OCI-LY1 (cell line): ENCODE measurements around the gene NEB.

ENCODE experiments used
- H2AFZ ChIP-seq: fragments of 200-600 bp; sonication (generic), shearing (Covaris generic); 2 replicates; pipeline ENCODE4 v1.6.0; 2014; ENCODE audit warnings: antibody characterized with exemption, mild to moderate bottlenecking, low read length
- H3F3A ChIP-seq: fragments of 200-600 bp; sonication (generic), shearing (Covaris generic); 2 replicates; pipeline ENCODE4 v1.6.0; 2014; ENCODE audit warnings: mild to moderate bottlenecking, antibody characterized with exemption, low read length, moderate library complexity; ENCODE audit not compliant: insufficient read depth
- H3K27ac ChIP-seq: fragments of 200-600 bp; sonication (generic); 2 replicates; pipeline ENCODE4 v1.5.1; 2014; ENCODE audit warnings: low read length, mixed run types, mild to moderate bottlenecking, low read depth; ENCODE audit not compliant: poor library complexity, severe bottlenecking
- H3K27me3 ChIP-seq: fragments of 200-600 bp; sonication (generic); 2 replicates; pipeline ENCODE4 v1.6.0; 2014; ENCODE audit warnings: antibody characterized with exemption, mild to moderate bottlenecking, low read length, moderate library complexity; ENCODE audit not compliant: insufficient read depth
- H3K36me3 ChIP-seq: fragments of 200-600 bp; sonication (generic); 2 replicates; pipeline ENCODE4 v1.6.1; 2014; ENCODE audit warnings: mild to moderate bottlenecking, antibody characterized with exemption, low read length, moderate library complexity, mixed read lengths; ENCODE audit not compliant: insufficient read depth
- H3K4me1 ChIP-seq: fragments of 200-600 bp; sonication (generic); 2 replicates; pipeline ENCODE4 v1.5.1; 2014; ENCODE audit warnings: mild to moderate bottlenecking, low read length, moderate library complexity; ENCODE audit not compliant: insufficient read depth, severe bottlenecking
- H3K4me2 ChIP-seq: fragments of 200-600 bp; sonication (generic), shearing (Covaris generic); 2 replicates; pipeline ENCODE4 v1.6.1; 2014; ENCODE audit warnings: low read length
- H3K4me3 ChIP-seq: fragments of 200-600 bp; sonication (generic); 2 replicates; pipeline ENCODE4 v1.5.1; 2014; ENCODE audit warnings: low read length, low read depth, mild to moderate bottlenecking, mixed read lengths; ENCODE audit not compliant: poor library complexity, severe bottlenecking
- H3K79me2 ChIP-seq: fragments of 200-600 bp; shearing (Covaris generic); 2 replicates; pipeline ENCODE4 v1.6.1; 2016; ENCODE audit warnings: mixed run types, low read length, mixed read lengths; ENCODE audit not compliant: insufficient read depth
- H3K9ac ChIP-seq: fragments of 200-600 bp; sonication (generic), shearing (Covaris generic); 2 replicates; pipeline ENCODE4 v1.6.1; 2014; ENCODE audit warnings: mild to moderate bottlenecking, low read length, mixed read lengths
- H3K9me2 ChIP-seq: fragments of 200-600 bp; sonication (generic), shearing (Covaris generic); 2 replicates; pipeline ENCODE4 v1.6.1; 2014; ENCODE audit warnings: low read depth, mild to moderate bottlenecking, low read length, mixed read lengths
- H3K9me3 ChIP-seq: fragments of 200-600 bp; shearing (Covaris generic); 2 replicates; pipeline ENCODE4 v1.6.1; 2014; ENCODE audit warnings: low read length, mixed read lengths
- H4K20me1 ChIP-seq: fragments of 200-600 bp; sonication (generic), shearing (Covaris generic); 2 replicates; pipeline ENCODE4 v1.6.0; 2016; ENCODE audit warnings: mild to moderate bottlenecking, low read length; ENCODE audit not compliant: insufficient read depth
- CTCF ChIP-seq: fragments of 200-600 bp; sonication (generic), shearing (Covaris generic); IDR thresholded peaks from 2 replicates; pipeline ENCODE4 v1.5.1; 2017; ENCODE audit warnings: mild to moderate bottlenecking, antibody characterized with exemption, low read length, moderate library complexity, mixed read lengths
- EZH2 ChIP-seq: fragments of 200-600 bp; sonication (generic), shearing (Covaris generic); IDR thresholded peaks from 2 replicates; pipeline ENCODE4 v1.8.0; 2017; ENCODE audit warnings: borderline replicate concordance, mixed run types, mild to moderate bottlenecking, antibody characterized with exemption, low read length, moderate library complexity, mixed read lengths

Gene NEB

GRCh38 chr2:151757861-151758260, 23.6 kb upstream of the NEB start:
- no peak overlapping the region for H3K27ac ChIP-seq
- no peaks in the 10 kb centered on the region for H3K9me2 ChIP-seq
- no peaks in the 10 kb centered on the region for H3K79me2 ChIP-seq
- H3K4me1 ChIP-seq, result no peaks in the 10 kb centered on the region
- no peak overlapping the region for H2AFZ ChIP-seq
- no peaks in the 10 kb centered on the region for H3F3A ChIP-seq
- H3K36me3 ChIP-seq, result no peaks in the 10 kb centered on the region
- H4K20me1 ChIP-seq, result no peaks in the 10 kb centered on the region
- H3K9me3 ChIP-seq, result no peaks in the 10 kb centered on the region
- H3K4me2 ChIP-seq, result no peak overlapping the region
- no peak for TF ChIP-seq CTCF
- TF ChIP-seq EZH2, result no peak
- no peak overlapping the region for H3K4me3 ChIP-seq
- no peaks in the 10 kb centered on the region for H3K27me3 ChIP-seq
- H3K9ac ChIP-seq, result no peak overlapping the region

- H3K9me3 ChIP-seq, result no peaks in the 10 kb centered on the region
- TF ChIP-seq EZH2 (no peak), CTCF (no peak)
- H3K36me3 ChIP-seq, result no peaks in the 10 kb centered on the region
- no peak overlapping the region for H3K4me3 ChIP-seq
- no peaks in the 10 kb centered on the region for H3F3A ChIP-seq
- no peaks in the 10 kb centered on the region for H3K9me2 ChIP-seq
- H3K4me1 ChIP-seq, result no peaks in the 10 kb centered on the region
- H4K20me1 ChIP-seq, result no peaks in the 10 kb centered on the region
- H3K27me3 ChIP-seq, result no peaks in the 10 kb centered on the region
- no peak overlapping the region for H3K27ac ChIP-seq
- no peaks in the 10 kb centered on the region for H3K79me2 ChIP-seq
- H3K4me2 ChIP-seq, result no peak overlapping the region
- H3K9ac ChIP-seq, result no peak overlapping the region
- no peak overlapping the region for H2AFZ ChIP-seq
Observed at GRCh38 chr2:151756820-151757219, 22.5 kb upstream of the NEB start.

GRCh38 chr2:151754253-151754897, 20.1 kb upstream of the NEB start:
- no peak overlapping the region for H3K27ac ChIP-seq
- no peak overlapping the region for H3K4me3 ChIP-seq
- H4K20me1 ChIP-seq, result no peaks in the 10 kb centered on the region
- H3K36me3 ChIP-seq, result no peaks in the 10 kb centered on the region
- no peak overlapping the region for H3K9ac ChIP-seq
- no peaks in the 10 kb centered on the region for H3K27me3 ChIP-seq
- H3K4me1 ChIP-seq, result no peaks in the 10 kb centered on the region
- no peak overlapping the region for H2AFZ ChIP-seq
- no peaks in the 10 kb centered on the region for H3K79me2 ChIP-seq
- no peaks in the 10 kb centered on the region for H3F3A ChIP-seq
- H3K4me2 ChIP-seq, result no peak overlapping the region
- H3K9me2 ChIP-seq, result no peaks in the 10 kb centered on the region
- H3K9me3 ChIP-seq, result no peaks in the 10 kb centered on the region
- no peak for TF ChIP-seq EZH2
- TF ChIP-seq CTCF, result no peak
